T-cell (primary cell): ENCODE results near the gene SLC22A4. TPM values are rescaled to one million over a fixed set of nuclear protein-coding genes. Genes with fewer than 3 reads are reported as not detected.
A peak's percentile ranks its signal among the peaks of the same experiment; 100 is the strongest.

Experiments used
- ATAC-seq, 4 experiments: fragments of 200-7000 bp in 3 of 4; fragments of 150-1000 bp in 1 of 4; cut with Tn5 transposase; replicated peaks in 1 of 4; 1 replicate in 3 of 4; 2 replicates in 1 of 4; pipeline ENCODE4 v1.10.0; 2021; ENCODE audit warnings: moderate library complexity in 3 of 4, mild to moderate bottlenecking in 2 of 4, moderate number of reproducible peaks in 1 of 4
- CTCF ChIA-PET, 2 donors: fragments of 300-600 bp; sonication (Branson Sonifier 250); formaldehyde crosslinking; loops; one replicate each; lab custom pipeline; 2022; ENCODE audit warnings: antibody characterized with exemption in 2 of 2; lab: Charles Lee
- POLR2A ChIA-PET, 2 donors: fragments of 300-600 bp; sonication (Branson Sonifier 250); formaldehyde crosslinking; loops; one replicate each; lab custom pipeline; 2022; ENCODE audit warnings: antibody characterized with exemption in 2 of 2; lab: Charles Lee
- DNase-seq, 35 experiments: peaks; one replicate each; pipeline versions ENCODE4 v3.0.0 to v3.0.0-alpha.2; 2013 to 2023
- H3K27ac ChIP-seq: one replicate; pipeline ENCODE4 v1.5.1; 2013; ENCODE audit warnings: low read length
- H3K27me3 ChIP-seq, 2 experiments: replicated peaks in 1 of 2; 1 replicate in 1 of 2; 2 replicates in 1 of 2; pipeline versions ENCODE4 v1.6.1 to v1.7.0; 2013; ENCODE audit warnings: low read length in 1 of 2, mixed read lengths in 1 of 2; ENCODE audit not compliant: control insufficient read depth in 2 of 2, insufficient read depth in 2 of 2; ENCODE audit errors: extremely low read depth in 1 of 2
- H3K36me3 ChIP-seq, 2 donors: 1 replicate in 1 of 2; 2 replicates in 1 of 2; pipeline versions ENCODE4 v1.6.1 to v1.7.0; 2013; ENCODE audit warnings: low read length in 1 of 2; ENCODE audit not compliant: control insufficient read depth in 2 of 2, insufficient read depth in 1 of 2; ENCODE audit errors: extremely low read depth in 1 of 2
- H3K4me1 ChIP-seq, 2 experiments: 1 replicate in 1 of 2; 2 replicates in 1 of 2; pipeline versions ENCODE4 v1.6.1 to v1.7.0; 2013; ENCODE audit warnings: low read length in 2 of 2, mixed read lengths in 1 of 2; ENCODE audit not compliant: insufficient read depth in 2 of 2, control insufficient read depth in 1 of 2; ENCODE audit errors: extremely low read depth in 1 of 2
- H3K4me3 ChIP-seq, 2 donors: 1 replicate in 1 of 2; 2 replicates in 1 of 2; pipeline versions ENCODE4 v1.5.1 to v1.7.0; 2013; ENCODE audit warnings: mild to moderate bottlenecking in 2 of 2, low read length in 1 of 2, moderate library complexity in 1 of 2; ENCODE audit not compliant: control insufficient read depth in 1 of 2; ENCODE audit errors: extremely low read depth in 1 of 2
- H3K9me3 ChIP-seq: 2 replicates; pipeline ENCODE4 v1.7.0; 2013
- H3K27ac Mint-ChIP-seq, 2 donors: one replicate each; pipeline ENCODE4 v1.8.0; 2020 to 2021; ENCODE audit warnings: mild to moderate bottlenecking in 2 of 2, mixed read lengths in 2 of 2
- H3K27me3 Mint-ChIP-seq, 2 donors: one replicate each; pipeline ENCODE4 v1.8.0; 2021 to 2022; ENCODE audit warnings: mixed read lengths in 2 of 2
- H3K36me3 Mint-ChIP-seq: one replicate; pipeline ENCODE4 v1.8.0; 2021; ENCODE audit warnings: mixed read lengths
- H3K4me1 Mint-ChIP-seq, 3 donors: one replicate each; pipeline ENCODE4 v1.8.0; 2020 to 2022; ENCODE audit warnings: mixed read lengths in 3 of 3, mild to moderate bottlenecking in 1 of 3
- H3K4me3 Mint-ChIP-seq, 3 donors: one replicate each; pipeline ENCODE4 v1.8.0; 2020 to 2022; ENCODE audit warnings: mild to moderate bottlenecking in 3 of 3, mixed read lengths in 3 of 3, moderate library complexity in 3 of 3
- H3K9me3 Mint-ChIP-seq, 3 donors: one replicate each; pipeline ENCODE4 v1.8.0; 2020 to 2022; ENCODE audit warnings: mixed read lengths in 3 of 3
- WGBS: methylation state at CpG from one replicate; pipeline ENCODE4 v1.1.5; 2013; ENCODE audit warnings: missing lambda C conversion rate; ENCODE audit not compliant: insufficient coverage; 5-methylcytosine and 5-hydroxymethylcytosine counted together
- total RNA-seq, 35 experiments: library from RNA in 6 of 35; stranded (reverse) in 6 of 35; fragments of 120-200 nt in 1 of 35; gene quantifications; one replicate each; pipeline versions ENCODE4 v1.2.1 to v1.2.4 and lab custom pipeline; 2013 to 2026

SLC22A4 gene
- total RNA-seq, 5 donors from 2014 or later (not counting 1 experiment from before 2014, with no cell fraction given), result 0.20 TPM; not detected in 4

- Mint-ChIP-seq H3K27ac (peak overlapping the region in 1 of 2 donors; percentile 78), H3K27me3 (no peaks in the 10 kb centered on the region), H3K4me1 (peaks cover 58 to 88% (median 58%) of the 10 kb centered on the region in 3 donors), H3K9me3 (no peaks in the 10 kb centered on the region), H3K4me3 (no peak overlapping the region), H3K36me3 (peaks cover 7% of the 10 kb centered on the region)
- DNase-seq, result no peak
- CTCF ChIA-PET, result interaction anchor here (0.6 to 1.7 kb wide), 3 partner anchors 108 to 110 kb away, joined by 3 to 5 read pairs (median 5); no protein-coding TSS in a partner anchor
- peaks cover 3 to 15% of the 10 kb centered on the region in 2 donors for H3K36me3 ChIP-seq
- H3K9me3 ChIP-seq, result no peaks in the 10 kb centered on the region
- no peak overlapping the region for H3K4me3 ChIP-seq
- H3K4me1 ChIP-seq, result peaks cover 27 to 28% of the 10 kb centered on the region in 2 experiments
- H3K27ac ChIP-seq, result no peak overlapping the region
- 94% methylated on average over 3 of the region's 8 CpGs for WGBS
- POLR2A ChIA-PET, result interaction anchor here (0.7 to 1.1 kb wide), 3 partner anchors 87 to 513 kb away, joined by 3 to 4 read pairs (median 3); no protein-coding TSS in a partner anchor
- ATAC-seq, result no peak
- H3K27me3 ChIP-seq, result no peaks in the 10 kb centered on the region
Measured at GRCh38 chr5:132392411-132392810, 98.2 kb downstream of the SLC22A4 start.

- Mint-ChIP-seq H3K27me3 (no peaks in the 10 kb centered on the region), H3K36me3 (peaks cover 7% of the 10 kb centered on the region), H3K4me3 (peak overlapping the region in 1 of 3 donors; percentile 11), H3K4me1 (peaks cover 63 to 91% (median 66%) of the 10 kb centered on the region in 3 donors), H3K9me3 (no peaks in the 10 kb centered on the region), H3K27ac (peak overlapping the region; percentile 78 to 81)
- H3K9me3 ChIP-seq, result no peaks in the 10 kb centered on the region
- peaks cover 32 to 36% of the 10 kb centered on the region in 2 experiments for H3K4me1 ChIP-seq
- no peaks in the 10 kb centered on the region for H3K27me3 ChIP-seq
- no peak overlapping the region for H3K27ac ChIP-seq
- DNase-seq (no peak), ATAC-seq (peak in 3 of 4 experiments; percentile 17 to 58 (median 24))
- H3K4me3 ChIP-seq, result no peak overlapping the region
- H3K36me3 ChIP-seq, result peaks cover 3 to 15% of the 10 kb centered on the region in 2 donors
- ChIA-PET POLR2A (no interaction called here), CTCF (interaction anchor here in 1 of 2 donors (1.6 kb wide), 1 partner anchor 107 kb away, joined by 5 read pairs; no protein-coding TSS in a partner anchor)
- 100% methylated on average over 1 of the region's 6 CpGs for WGBS
Measured at GRCh38 chr5:132392978-132393825, 99.0 kb downstream of the SLC22A4 start.

Other genes with a start within 250 kb of the SLC22A4 start
- not detected for gene IL3, start 233.7 kb upstream of the SLC22A4 start, total RNA-seq
- gene CSF2, start 220.6 kb upstream of the SLC22A4 start, total RNA-seq, result under 1 TPM in 1 of 5 donors, not detected in 4; 0.89 TPM
- under 1 TPM in 3 of 5 donors, not detected in 2; 0.50 to 0.99 (median 0.98) TPM for gene P4HA2, start 66.5 kb upstream of the SLC22A4 start, total RNA-seq
- not detected for gene PDLIM4, start 36.7 kb upstream of the SLC22A4 start, total RNA-seq
- gene SLC22A5, start 75.3 kb downstream of the SLC22A4 start, total RNA-seq, result 10 to 100 TPM in 2 of 5 donors, 1 to 10 TPM in 3; 4.8 to 14.0 (median 7.6) TPM
- 100 to 1,000 TPM; 167 to 859 (median 252) TPM for gene IRF1, start 196.4 kb downstream of the SLC22A4 start, total RNA-seq
- 1 to 10 TPM in 1 of 5 donors, not detected in 4; 1.2 TPM for gene IL5, start 249.1 kb downstream of the SLC22A4 start, total RNA-seq